HEK293 (cell line): Measurements from ENCODE around the gene FZD10.

Experiments used
- CTCF ChIA-PET: fragments of 350-600 bp; formaldehyde crosslinking; extraction: SDS; loops from one replicate; lab custom pipeline; 2021; ENCODE audit warnings: antibody characterized with exemption; lab: Yijun Ruan, JAX
- POLR2A ChIA-PET: fragments of 300-600 bp; formaldehyde crosslinking; extraction: SDS; loops from one replicate; lab custom pipeline; 2020; ENCODE audit warnings: antibody characterized with exemption, inconsistent platforms; lab: Yijun Ruan, JAX
- H3K27ac ChIP-seq: fragments of 200-500 bp; sonication (Bioruptor generic); 2 replicates; pipeline ENCODE4 v1.5.1; 2014; ENCODE audit warnings: low read depth, low read length, control low read depth, inconsistent platforms; ENCODE audit errors: extremely low read depth
- H3K36me3 ChIP-seq, 2 experiments: fragments of 200-500 bp in 1 of 2; sonication (Bioruptor generic) in 1 of 2; 1 replicate in 1 of 2; 2 replicates in 1 of 2; pipeline ENCODE4 v1.5.1; 2014 to 2017; ENCODE audit warnings: inconsistent platforms in 2 of 2, low read length in 2 of 2; ENCODE audit not compliant: control insufficient read depth in 2 of 2, insufficient read depth in 1 of 2
- H3K4me1 ChIP-seq: fragments of 200-500 bp; sonication (Bioruptor generic); 2 replicates; pipeline ENCODE4 v1.5.1; 2014; ENCODE audit warnings: mild to moderate bottlenecking, low read length, inconsistent platforms; ENCODE audit not compliant: control insufficient read depth, insufficient read depth
- H3K4me3 ChIP-seq: 2 replicates; pipeline ENCODE4 v1.5.1; 2011; ENCODE audit warnings: low read depth, mild to moderate bottlenecking, control low read depth, low read length, moderate library complexity
- H3K9me3 ChIP-seq: fragments of 200-500 bp; sonication (Bioruptor generic); 2 replicates; pipeline ENCODE4 v1.5.1; 2014; ENCODE audit warnings: low read depth, low read length, inconsistent platforms; ENCODE audit not compliant: control insufficient read depth, insufficient read depth
- GLI2 ChIP-seq: fragments of 450-650 bp; formaldehyde crosslinking; IDR thresholded peaks from 2 replicates; pipeline ENCODE4; 2017; ENCODE audit warnings: missing biosample characterization, missing genetic modification characterization, low read depth, borderline replicate concordance
- HOXC10 ChIP-seq: sonication (generic); formaldehyde crosslinking; IDR thresholded peaks from 2 replicates; pipeline ENCODE4 v1.8.1; 2023; ENCODE audit warnings: mild to moderate bottlenecking, missing genetic modification reagents
- MZF1 ChIP-seq: fragments of 450-650 bp; formaldehyde crosslinking; IDR thresholded peaks from 2 replicates; pipeline ENCODE4 v1.5.1; 2017; ENCODE audit warnings: missing biosample characterization, missing genetic modification characterization, borderline replicate concordance
- PRDM1 ChIP-seq: fragments of 450-650 bp; formaldehyde crosslinking; IDR thresholded peaks from 2 replicates; pipeline ENCODE4; 2016; ENCODE audit warnings: missing biosample characterization, missing genetic modification characterization
- SALL2 ChIP-seq: fragments of 450-650 bp; formaldehyde crosslinking; IDR thresholded peaks from 2 replicates; pipeline ENCODE4 v1.5.0; 2017; ENCODE audit warnings: missing biosample characterization, mild to moderate bottlenecking, missing genetic modification characterization, borderline replicate concordance
- ZNF114 ChIP-seq: fragments of 450-650 bp; formaldehyde crosslinking; IDR thresholded peaks from 2 replicates; pipeline ENCODE4 v1.5.0; 2017; ENCODE audit warnings: missing biosample characterization, missing genetic modification characterization
- ZNF202 ChIP-seq: fragments of 450-650 bp; formaldehyde crosslinking; IDR thresholded peaks from 2 replicates; pipeline ENCODE4 v1.5.1; 2016; ENCODE audit warnings: missing biosample characterization, missing genetic modification characterization, borderline replicate concordance
- ZNF37A ChIP-seq: fragments of 450-650 bp; IDR thresholded peaks from 2 replicates; pipeline ENCODE4 v1.5.1; 2018; ENCODE audit warnings: missing biosample characterization, missing genetic modification characterization
- ZNF391 ChIP-seq: fragments of 450-650 bp; formaldehyde crosslinking; IDR thresholded peaks from 2 replicates; pipeline ENCODE4 v1.5.1; 2016; ENCODE audit warnings: low read depth, missing biosample characterization, missing genetic modification characterization, borderline replicate concordance
- ZNF404 ChIP-seq: fragments of 450-650 bp; formaldehyde crosslinking; IDR thresholded peaks from 2 replicates; pipeline ENCODE4 v1.5.1; 2017; ENCODE audit warnings: missing biosample characterization, missing genetic modification characterization
- ZNF501 ChIP-seq: fragments of 450-650 bp; formaldehyde crosslinking; IDR thresholded peaks from 2 replicates; pipeline ENCODE4 v1.5.1; 2016; ENCODE audit warnings: missing biosample characterization, missing genetic modification characterization
- ZNF600 ChIP-seq: fragments of 450-650 bp; formaldehyde crosslinking; IDR thresholded peaks from 2 replicates; pipeline ENCODE4 v1.5.1; 2016; ENCODE audit warnings: missing biosample characterization, missing genetic modification characterization
- ZNF776 ChIP-seq: fragments of 450-650 bp; formaldehyde crosslinking; IDR thresholded peaks from 2 replicates; pipeline ENCODE4 v1.5.0; 2017; ENCODE audit warnings: missing biosample characterization, missing genetic modification characterization, borderline replicate concordance
- TF ChIP-seq, protein P1 (sequence below): IDR thresholded peaks from 2 replicates; pipeline ENCODE4 v1.6.1; 2011; ENCODE audit warnings: mild to moderate bottlenecking, low read depth, low read length, borderline replicate concordance
- TF ChIP-seq, protein P2 (sequence below): fragments of 450-650 bp; formaldehyde crosslinking; IDR thresholded peaks from 2 replicates; pipeline ENCODE4 v1.5.1; 2016; ENCODE audit warnings: missing biosample characterization, missing genetic modification characterization
- TF ChIP-seq, protein P3 (sequence below): fragments of 450-650 bp; formaldehyde crosslinking; IDR thresholded peaks from 2 replicates; pipeline ENCODE4 v1.5.1; 2016; ENCODE audit warnings: missing biosample characterization, missing genetic modification characterization

The FZD10 gene

DNA sequence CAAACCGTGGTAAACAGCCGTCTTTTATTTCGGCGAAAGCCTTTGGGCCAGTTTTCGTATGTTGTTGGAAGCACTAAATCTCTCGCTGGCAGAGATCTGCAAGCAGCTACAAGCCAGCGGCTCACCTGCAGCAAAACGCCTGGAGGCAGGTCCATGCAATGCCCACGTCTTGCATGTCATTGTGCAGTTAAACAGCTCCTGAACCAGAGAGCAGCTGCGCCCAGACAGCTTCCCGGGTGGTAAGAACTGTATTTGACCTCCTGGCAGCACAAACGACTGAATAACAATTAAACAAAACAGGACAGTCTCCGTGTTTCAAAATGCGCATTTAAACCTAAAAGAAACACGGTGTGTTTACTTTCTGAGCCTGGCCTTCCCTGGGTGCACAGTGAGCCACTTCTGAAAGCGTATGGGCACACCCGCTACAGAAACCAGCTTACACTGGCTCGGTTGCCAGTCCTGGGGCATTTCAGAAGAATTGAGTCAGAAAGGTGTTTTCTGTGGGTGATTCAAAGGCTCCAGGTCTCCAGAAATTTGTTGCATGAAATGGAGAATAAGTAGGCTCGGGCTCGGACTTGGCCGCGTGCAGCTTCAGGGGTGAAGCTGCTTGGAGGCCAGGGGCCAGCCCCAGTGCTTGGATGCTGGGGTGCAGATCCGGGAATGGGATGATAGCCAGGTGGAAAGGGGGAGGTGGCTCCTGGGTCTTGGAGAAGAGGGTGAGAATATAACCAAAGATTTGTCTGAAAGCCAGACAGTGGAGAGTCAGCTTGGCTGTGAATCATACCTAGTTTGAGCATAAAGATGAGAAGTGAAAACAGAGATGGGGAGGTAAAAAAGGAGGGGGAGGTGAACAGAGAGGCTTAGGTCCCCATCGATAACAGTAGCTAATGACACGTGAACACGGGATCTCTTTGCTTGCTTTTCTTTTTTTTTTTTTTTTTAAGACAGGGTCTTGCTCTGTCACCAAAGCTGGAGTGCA lies 24.9 kb upstream of the FZD10 start (continued):
- no peak for TF ChIP-seq HOXC10 (CRISPR knock-in tag)
- TF ChIP-seq, protein P1, sequence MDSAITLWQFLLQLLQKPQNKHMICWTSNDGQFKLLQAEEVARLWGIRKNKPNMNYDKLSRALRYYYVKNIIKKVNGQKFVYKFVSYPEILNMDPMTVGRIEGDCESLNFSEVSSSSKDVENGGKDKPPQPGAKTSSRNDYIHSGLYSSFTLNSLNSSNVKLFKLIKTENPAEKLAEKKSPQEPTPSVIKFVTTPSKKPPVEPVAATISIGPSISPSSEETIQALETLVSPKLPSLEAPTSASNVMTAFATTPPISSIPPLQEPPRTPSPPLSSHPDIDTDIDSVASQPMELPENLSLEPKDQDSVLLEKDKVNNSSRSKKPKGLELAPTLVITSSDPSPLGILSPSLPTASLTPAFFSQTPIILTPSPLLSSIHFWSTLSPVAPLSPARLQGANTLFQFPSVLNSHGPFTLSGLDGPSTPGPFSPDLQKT = no peak
- no peak for TF ChIP-seq ZNF202
- TF ChIP-seq, protein P2, sequence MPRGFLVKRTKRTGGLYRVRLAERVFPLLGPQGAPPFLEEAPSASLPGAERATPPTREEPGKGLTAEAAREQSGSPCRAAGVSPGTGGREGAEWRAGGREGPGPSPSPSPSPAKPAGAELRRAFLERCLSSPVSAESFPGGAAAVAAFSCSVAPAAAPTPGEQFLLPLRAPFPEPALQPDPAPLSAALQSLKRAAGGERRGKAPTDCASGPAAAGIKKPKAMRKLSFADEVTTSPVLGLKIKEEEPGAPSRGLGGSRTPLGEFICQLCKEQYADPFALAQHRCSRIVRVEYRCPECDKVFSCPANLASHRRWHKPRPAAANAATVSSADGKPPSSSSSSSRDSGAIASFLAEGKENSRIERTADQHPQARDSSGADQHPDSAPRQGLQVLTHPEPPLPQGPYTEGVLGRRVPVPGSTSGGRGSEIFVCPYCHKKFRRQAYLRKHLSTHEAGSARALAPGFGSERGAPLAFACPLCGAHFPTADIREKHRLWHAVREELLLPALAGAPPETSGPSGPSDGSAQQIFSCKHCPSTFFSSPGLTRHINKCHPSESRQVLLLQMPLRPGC (tag by site-specific recombination) = no peak

DNA sequence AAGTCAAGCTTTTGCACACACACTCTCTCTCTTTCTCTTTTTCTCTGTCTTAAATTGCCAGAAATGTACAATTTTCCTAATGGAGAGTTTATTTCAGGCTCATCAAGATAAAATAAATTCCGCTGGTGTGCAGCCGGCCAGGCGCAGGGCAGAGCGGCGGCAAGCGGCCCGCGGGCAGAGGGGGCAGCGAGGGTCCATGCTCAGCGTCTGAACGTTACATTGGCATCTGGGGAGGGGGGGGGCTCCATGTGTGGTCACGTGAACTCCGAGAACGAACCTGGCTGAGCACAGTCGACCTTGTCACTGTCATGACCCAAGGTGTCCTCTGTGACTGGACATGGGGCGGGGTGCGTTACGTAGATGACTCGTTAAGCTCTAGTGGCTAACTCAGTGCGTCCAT lies 23.8 kb upstream of the FZD10 start:
- ChIA-PET CTCF (no interaction called here), POLR2A (no interaction called here)
- no peaks in the 10 kb centered on the region for H3K36me3 ChIP-seq
- H3K9me3 ChIP-seq = no peaks in the 10 kb centered on the region
- H3K27ac ChIP-seq = no peak overlapping the region
- H3K4me3 ChIP-seq = no peak overlapping the region
- H3K4me1 ChIP-seq = no peaks in the 10 kb centered on the region
- TF ChIP-seq GLI2 (tag by site-specific recombination) = no peak

DNA sequence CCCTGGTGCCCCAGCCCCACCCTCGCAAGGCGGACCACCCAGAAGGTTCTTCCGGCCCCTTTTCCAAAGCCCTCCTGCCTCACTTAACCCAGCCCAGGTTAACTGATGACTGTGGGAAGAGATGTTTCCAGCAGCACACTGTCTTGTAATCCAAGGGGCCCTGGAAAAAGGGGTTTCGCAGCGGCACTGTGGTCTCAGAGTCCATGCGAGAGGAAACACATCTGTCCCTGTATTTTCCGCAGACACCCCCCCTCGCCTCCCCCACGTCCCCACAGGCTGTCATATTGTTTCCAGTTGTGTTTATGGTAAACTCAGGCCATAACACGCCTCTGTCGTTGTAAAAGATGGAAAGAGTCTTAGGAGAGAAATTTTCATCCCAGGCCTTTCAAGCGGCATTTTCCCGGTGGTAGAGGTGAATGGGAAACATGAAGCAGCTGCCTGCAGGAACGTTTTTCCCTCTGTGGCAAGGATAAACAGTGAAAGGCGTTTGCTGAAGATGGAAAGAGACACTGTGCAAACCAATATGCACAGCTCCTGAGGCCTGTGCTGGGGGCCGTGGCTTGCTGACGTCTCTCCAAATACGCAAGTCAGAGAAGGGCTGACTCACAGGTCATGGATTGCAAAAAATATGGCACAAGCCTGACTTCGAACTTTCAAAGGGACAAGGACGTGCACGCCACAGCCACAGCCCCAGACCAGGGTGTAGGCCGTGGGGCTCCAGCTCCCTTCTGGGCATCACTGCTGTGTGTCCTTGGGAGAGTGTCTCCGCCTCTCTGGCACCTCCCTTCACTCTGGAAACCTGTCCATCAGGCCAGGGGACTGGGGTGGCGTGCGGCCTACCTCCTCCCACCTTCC lies 22.5 kb upstream of the FZD10 start:
- H3K4me1 ChIP-seq = no peaks in the 10 kb centered on the region
- H3K4me3 ChIP-seq = no peak overlapping the region
- no peaks in the 10 kb centered on the region for H3K9me3 ChIP-seq
- CTCF ChIA-PET = no interaction called here
- no peak for TF ChIP-seq ZNF404 (tag by site-specific recombination)
- TF ChIP-seq, protein P3, sequence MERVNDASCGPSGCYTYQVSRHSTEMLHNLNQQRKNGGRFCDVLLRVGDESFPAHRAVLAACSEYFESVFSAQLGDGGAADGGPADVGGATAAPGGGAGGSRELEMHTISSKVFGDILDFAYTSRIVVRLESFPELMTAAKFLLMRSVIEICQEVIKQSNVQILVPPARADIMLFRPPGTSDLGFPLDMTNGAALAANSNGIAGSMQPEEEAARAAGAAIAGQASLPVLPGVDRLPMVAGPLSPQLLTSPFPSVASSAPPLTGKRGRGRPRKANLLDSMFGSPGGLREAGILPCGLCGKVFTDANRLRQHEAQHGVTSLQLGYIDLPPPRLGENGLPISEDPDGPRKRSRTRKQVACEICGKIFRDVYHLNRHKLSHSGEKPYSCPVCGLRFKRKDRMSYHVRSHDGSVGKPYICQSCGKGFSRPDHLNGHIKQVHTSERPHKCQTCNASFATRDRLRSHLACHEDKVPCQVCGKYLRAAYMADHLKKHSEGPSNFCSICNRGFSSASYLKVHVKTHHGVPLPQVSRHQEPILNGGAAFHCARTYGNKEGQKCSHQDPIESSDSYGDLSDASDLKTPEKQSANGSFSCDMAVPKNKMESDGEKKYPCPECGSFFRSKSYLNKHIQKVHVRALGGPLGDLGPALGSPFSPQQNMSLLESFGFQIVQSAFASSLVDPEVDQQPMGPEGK (tag by site-specific recombination) = no peak
- TF ChIP-seq MZF1 = no peak
- no peak for TF ChIP-seq SALL2 (tag by site-specific recombination)
- no peak for TF ChIP-seq ZNF600
- no peak for TF ChIP-seq ZNF391 (tag by site-specific recombination)
- TF ChIP-seq PRDM1 (tag by site-specific recombination) = no peak
- TF ChIP-seq ZNF501 (tag by site-specific recombination) = no peak
- TF ChIP-seq ZNF114 = no peak
- TF ChIP-seq ZNF37A = no peak
- TF ChIP-seq ZNF776 = no peak
- POLR2A ChIA-PET = no interaction called here
- no peak overlapping the region for H3K27ac ChIP-seq
- H3K36me3 ChIP-seq = no peaks in the 10 kb centered on the region
